H7 (cell line): ENCODE measurements around the gene C2orf68. TPM values are rescaled to one million over a fixed set of nuclear protein-coding genes. Genes with fewer than 3 reads are reported as not detected.
"Not testable (repeated sequence)": the region's sequence is repeated elsewhere in the genome, so short reads cannot be mapped to it uniquely, and the experiment has no call there.

Experiments
- DNase-seq: peaks from one replicate; pipeline ENCODE4 v3.0.0; 2012
- H3K27me3 ChIP-seq: 2 replicates; pipeline ENCODE4 v1.6.0; 2011; ENCODE audit warnings: mild to moderate bottlenecking, low read length; ENCODE audit not compliant: control insufficient read depth, insufficient read depth
- H3K36me3 ChIP-seq: replicated peaks from 2 replicates; pipeline ENCODE4 v1.5.1; 2011; ENCODE audit warnings: low read length; ENCODE audit not compliant: control insufficient read depth, insufficient read depth
- H3K4me3 ChIP-seq: 2 replicates; pipeline ENCODE4 v1.5.1; 2011; ENCODE audit warnings: low read depth, mild to moderate bottlenecking, control low read depth, low read length, moderate library complexity; ENCODE audit not compliant: insufficient read depth
- total RNA-seq: library from RNA; depleted of rRNA; stranded (reverse); fragments of >200 nt; shearing (Covaris generic); gene quantifications from 2 replicates; pipeline ENCODE4 v1.2.3, GENCODE V29; 2014

C2orf68 gene
- total RNA-seq, 1 experiment from 2014 or later = 69.8 TPM

- no peaks in the 10 kb centered on the region for H3K27me3 ChIP-seq
- DNase-seq = no peak
- H3K4me3 ChIP-seq = no peak overlapping the region
- H3K36me3 ChIP-seq = peaks cover 4% of the 10 kb centered on the region
Measured at GRCh38 chr2:85613717-85614515, 2.0 kb upstream of the C2orf68 start.

- no peaks in the 10 kb centered on the region for H3K27me3 ChIP-seq
- H3K4me3 ChIP-seq = peak overlapping the region; percentile 91
- peaks cover 7% of the 10 kb centered on the region for H3K36me3 ChIP-seq
- no peak for DNase-seq
Measured at GRCh38 chr2:85611217-85611704, 605 bp downstream of the C2orf68 start.

GRCh38 chr2:85607268-85608215, 4.3 kb downstream of the C2orf68 start:
- Histone ChIP-seq H3K27me3 (no peaks in the 10 kb centered on the region), H3K4me3 (no peak overlapping the region), H3K36me3 (peaks cover 7% of the 10 kb centered on the region)
- no peak for DNase-seq

GRCh38 chr2:85606116-85606455, 5.8 kb downstream of the C2orf68 start:
- peaks cover 7% of the 10 kb centered on the region for H3K36me3 ChIP-seq
- no peaks in the 10 kb centered on the region for H3K27me3 ChIP-seq
- peak; percentile 12 for DNase-seq
- no peak overlapping the region for H3K4me3 ChIP-seq

- peak; percentile 23 for DNase-seq
- Histone ChIP-seq H3K4me3 (no peak overlapping the region), H3K36me3 (peaks cover 7% of the 10 kb centered on the region)
Measured at GRCh38 chr2:85605406-85606115, 6.3 kb downstream of the C2orf68 start.

GRCh38 chr2:85604568-85605339, 7.1 kb downstream of the C2orf68 start:
- peak; percentile 30 for DNase-seq
- Histone ChIP-seq H3K36me3 (peaks cover 7% of the 10 kb centered on the region), H3K4me3 (no peak overlapping the region), H3K27me3 (no peaks in the 10 kb centered on the region)

More at GRCh38 chr2:85605406-85606115, 6.3 kb downstream of the C2orf68 start:
- no peaks in the 10 kb centered on the region for H3K27me3 ChIP-seq

GRCh38 chr2:85604133-85604444, 7.8 kb downstream of the C2orf68 start:
- H3K27me3 ChIP-seq, H3K4me3 ChIP-seq, DNase-seq, H3K36me3 ChIP-seq: not testable (repeated sequence)

GRCh38 chr2:85602476-85603234, 9.2 kb downstream of the C2orf68 start, which contains the start of gene TMEM150A:
Gene TMEM150A (minus strand): TSS chr2:85602698. CDS start chr2:85601948, 750 bp downstream.
- Histone ChIP-seq H3K36me3 (peaks cover under 1% of the 10 kb centered on the region), H3K4me3 (peak within 1 kb of the TSS; percentile 94), H3K27me3 (no peaks in the 10 kb centered on the region)
- DNase-seq = peak; percentile 97

- peak overlapping the region; percentile 94 for H3K4me3 ChIP-seq
- peaks cover 4% of the 10 kb centered on the region for H3K36me3 ChIP-seq
- DNase-seq = peak; percentile 91
- no peaks in the 10 kb centered on the region for H3K27me3 ChIP-seq
Measured at GRCh38 chr2:85601771-85602475, 9.9 kb downstream of the C2orf68 start.

- DNase-seq = peak; percentile 17
- no peak overlapping the region; the same call in 1 of the 2 replicates for H3K4me3 ChIP-seq
- H3K27me3 ChIP-seq = no peaks in the 10 kb centered on the region
- H3K36me3 ChIP-seq = peaks cover 7% of the 10 kb centered on the region
Measured at GRCh38 chr2:85600951-85601770, 10.7 kb downstream of the C2orf68 start.

- Histone ChIP-seq H3K36me3 (peaks cover 7% of the 10 kb centered on the region), H3K27me3 (no peaks in the 10 kb centered on the region), H3K4me3 (no peak overlapping the region)
- DNase-seq = peak; percentile 19
Measured at GRCh38 chr2:85600235-85600575, 11.7 kb downstream of the C2orf68 start.
